GM19438 (cell line): Measurements from ENCODE around the gene PPARD.
"Not testable (repeated sequence)": the region's sequence is repeated elsewhere in the genome, so short reads cannot be mapped to it uniquely, and the experiment has no call there.

ENCODE experiments used
- ATAC-seq: cut with Tn5 transposase; IDR thresholded peaks from one replicate; pipeline ENCODE4 v1.9.1; 2021; ENCODE audit warnings: low read depth; ENCODE audit not compliant: unreplicated experiment

PPARD gene

GRCh38 chr6:35311390-35312075 is 30.8 kb upstream of the PPARD start:
- ATAC-seq: no peak

DNA sequence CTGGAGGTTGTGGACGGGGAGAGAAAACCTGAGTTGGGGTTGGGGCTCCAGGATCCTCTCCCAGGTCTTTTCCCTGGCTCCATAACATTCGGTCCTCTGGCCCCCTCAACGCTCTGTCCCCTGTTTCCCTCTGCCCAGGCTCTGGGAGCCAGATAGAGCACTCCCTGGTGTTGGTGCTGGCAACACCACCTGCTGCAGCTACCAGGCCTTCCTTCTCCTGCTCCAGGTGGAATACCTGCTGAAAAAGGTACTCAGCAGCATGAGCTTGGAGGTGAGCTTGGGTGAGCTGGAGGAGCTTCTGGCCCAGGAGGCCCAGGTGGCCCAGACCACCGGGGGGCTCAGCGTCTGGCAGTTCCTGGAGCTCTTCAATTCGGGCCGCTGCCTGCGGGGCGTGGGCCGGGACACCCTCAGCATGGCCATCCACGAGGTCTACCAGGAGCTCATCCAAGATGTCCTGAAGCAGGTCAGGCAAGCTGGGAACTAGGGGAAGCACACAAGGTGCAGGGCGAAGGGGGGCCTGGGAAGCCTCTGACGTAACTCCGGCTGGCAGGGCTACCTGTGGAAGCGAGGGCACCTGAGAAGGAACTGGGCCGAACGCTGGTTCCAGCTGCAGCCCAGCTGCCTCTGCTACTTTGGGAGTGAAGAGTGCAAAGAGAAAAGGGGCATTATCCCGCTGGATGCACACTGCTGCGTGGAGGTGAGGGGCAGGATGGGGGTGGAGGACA is 30.1 kb upstream of the PPARD start:
- ATAC-seq: no peak

- no peak for ATAC-seq
These were observed 29.6 kb upstream of the PPARD start for GRCh38 chr6:35312807-35313206.

GRCh38 chr6:35317483-35318195 is 24.7 kb upstream of the PPARD start:
- ATAC-seq: no peak

- no peak for ATAC-seq
These were observed 23.9 kb upstream of the PPARD start for GRCh38 chr6:35318196-35319171.

DNA sequence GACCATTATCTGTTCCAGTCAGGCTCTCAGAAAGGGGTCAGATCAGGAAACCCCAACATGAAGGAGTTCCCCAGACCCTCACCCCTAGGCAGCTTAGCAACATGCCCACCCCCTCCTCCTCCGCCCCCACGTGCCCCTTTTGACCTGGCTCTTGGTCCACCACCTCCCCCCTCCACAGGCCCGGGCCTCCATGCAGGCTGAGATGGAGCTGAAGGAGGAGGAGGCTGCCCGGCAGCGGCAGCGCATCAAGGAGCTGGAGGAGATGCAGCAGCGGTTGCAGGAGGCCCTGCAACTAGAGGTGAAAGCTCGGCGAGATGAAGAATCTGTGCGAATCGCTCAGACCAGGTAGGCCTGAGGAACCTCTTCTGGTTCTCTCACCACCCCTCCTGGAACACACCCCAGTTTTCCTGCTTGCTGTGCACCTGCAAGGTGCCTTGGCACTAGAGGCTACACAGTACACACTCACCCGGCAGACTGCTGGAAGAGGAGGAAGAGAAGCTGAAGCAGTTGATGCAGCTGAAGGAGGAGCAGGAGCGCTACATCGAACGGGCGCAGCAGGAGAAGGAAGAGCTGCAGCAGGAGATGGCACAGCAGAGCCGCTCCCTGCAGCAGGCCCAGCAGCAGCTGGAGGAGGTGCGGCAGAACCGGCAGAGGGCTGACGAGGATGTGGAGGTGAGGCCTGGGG is 22.9 kb upstream of the PPARD start:
- ATAC-seq: no peak

DNA sequence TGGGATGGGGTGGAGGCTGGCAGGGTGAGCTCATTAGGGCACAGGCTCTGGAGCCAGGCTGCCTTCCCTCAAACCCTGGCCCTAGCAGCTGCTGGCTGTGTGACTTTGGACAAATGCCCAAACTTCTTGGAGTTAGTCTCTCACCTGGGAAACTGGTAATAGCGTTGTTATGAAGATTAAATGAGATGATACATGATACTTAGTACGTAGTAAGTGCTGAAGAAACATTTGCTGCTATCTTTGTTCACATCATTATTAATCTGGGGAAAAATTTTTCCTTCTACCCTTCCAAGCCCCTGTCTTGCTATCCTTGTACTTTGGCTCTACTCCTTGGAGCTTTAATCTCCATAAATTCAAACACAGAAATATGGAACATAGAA is 22.3 kb upstream of the PPARD start:
- no peak for ATAC-seq

DNA sequence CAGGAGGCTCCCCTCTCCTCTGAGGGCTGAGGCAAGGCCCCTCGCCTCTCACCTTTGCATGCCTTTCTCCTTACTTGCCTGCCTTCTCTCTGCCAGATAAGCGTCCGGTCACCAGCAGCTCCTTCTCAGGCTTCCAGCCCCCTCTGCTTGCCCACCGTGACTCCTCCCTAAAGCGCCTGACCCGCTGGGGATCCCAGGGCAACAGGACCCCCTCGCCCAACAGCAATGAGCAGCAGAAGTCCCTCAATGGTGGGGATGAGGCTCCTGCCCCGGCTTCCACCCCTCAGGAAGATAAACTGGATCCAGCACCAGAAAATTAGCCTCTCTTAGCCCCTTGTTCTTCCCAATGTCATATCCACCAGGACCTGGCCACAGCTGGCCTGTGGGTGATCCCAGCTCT is 21.3 kb upstream of the PPARD start:
- no peak for ATAC-seq

- ATAC-seq: no peak
These were observed 14.9 kb upstream of the PPARD start for GRCh38 chr6:35327349-35328027.

- no peak for ATAC-seq
These were observed 14.1 kb upstream of the PPARD start for GRCh38 chr6:35328108-35328723.

- not testable (repeated sequence) for ATAC-seq
These were observed 13.4 kb upstream of the PPARD start for GRCh38 chr6:35328965-35329364.

- no peak for ATAC-seq
These were observed 11.7 kb upstream of the PPARD start for GRCh38 chr6:35330541-35331119.

- not testable (repeated sequence) for ATAC-seq
These were observed 10.1 kb upstream of the PPARD start for GRCh38 chr6:35332074-35332887.

- no peak for ATAC-seq
These were observed 801 bp upstream of the PPARD start for GRCh38 chr6:35341557-35341956.

- no peak for ATAC-seq
These were observed 905 bp downstream of the PPARD start for GRCh38 chr6:35343092-35343834.

- no peak for ATAC-seq
These were observed 1.6 kb downstream of the PPARD start for GRCh38 chr6:35343835-35344550.
